EL (cell line): ENCODE measurements around the gene GRM4.

ENCODE experiments used
- DNase-seq: peaks from one replicate; pipeline ENCODE4 v3.0.0-alpha.2; 2016

Gene GRM4

GRCh38 chr6:34104628-34105027 lies 41.3 kb downstream of the GRM4 start:
- DNase-seq: no peak

GRCh38 chr6:34104186-34104585 lies 41.7 kb downstream of the GRM4 start:
- no peak for DNase-seq

GRCh38 chr6:34103321-34103720 lies 42.6 kb downstream of the GRM4 start:
- no peak for DNase-seq

DNA sequence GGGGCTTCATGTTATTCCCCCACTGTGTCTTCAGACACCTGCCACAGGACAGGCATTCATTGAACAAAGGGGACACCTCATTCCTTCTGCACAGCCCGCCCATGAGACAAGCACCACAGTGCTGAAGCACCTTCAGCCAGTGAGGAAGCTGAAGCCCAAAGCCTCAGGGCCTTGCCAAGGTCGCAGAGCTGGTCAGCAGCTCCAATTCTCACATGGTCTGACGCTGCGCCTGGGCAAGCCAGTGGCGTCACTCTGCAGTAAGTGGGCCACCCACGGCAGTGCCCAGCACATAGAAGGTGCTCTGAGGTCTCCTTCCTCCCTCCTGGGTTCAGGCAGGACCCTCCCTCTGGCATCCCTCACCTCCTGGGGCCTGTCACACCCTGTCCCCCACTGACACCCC lies 43.2 kb downstream of the GRM4 start:
- no peak for DNase-seq

- no peak for DNase-seq
Observed at GRCh38 chr6:34102099-34102656, 43.7 kb downstream of the GRM4 start.

- no peak for DNase-seq
Observed at GRCh38 chr6:34100788-34101187, 45.1 kb downstream of the GRM4 start.

GRCh38 chr6:34099878-34100277 lies 46.0 kb downstream of the GRM4 start:
- DNase-seq: no peak

GRCh38 chr6:34098045-34098936 lies 47.6 kb downstream of the GRM4 start:
- no peak for DNase-seq

DNA sequence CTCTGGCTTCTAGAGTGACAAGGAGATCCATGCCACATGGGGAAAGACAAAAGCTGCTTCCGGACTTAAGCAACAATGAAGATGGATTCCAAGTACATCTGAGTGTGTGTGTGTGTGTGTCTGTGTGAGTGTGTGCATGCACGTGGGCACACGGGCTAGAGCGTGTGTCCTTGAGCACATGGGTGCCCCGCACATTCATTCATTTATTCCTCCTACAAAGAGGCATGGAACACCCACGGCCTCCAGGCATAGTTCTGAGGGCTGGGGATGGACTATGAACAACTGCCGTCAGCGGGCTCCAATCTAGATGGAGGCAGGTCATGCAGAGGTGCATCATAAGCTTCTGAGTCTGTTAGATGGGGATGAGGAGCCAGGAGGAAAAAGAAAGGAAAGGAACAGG lies 49.1 kb downstream of the GRM4 start:
- DNase-seq: no peak

DNA sequence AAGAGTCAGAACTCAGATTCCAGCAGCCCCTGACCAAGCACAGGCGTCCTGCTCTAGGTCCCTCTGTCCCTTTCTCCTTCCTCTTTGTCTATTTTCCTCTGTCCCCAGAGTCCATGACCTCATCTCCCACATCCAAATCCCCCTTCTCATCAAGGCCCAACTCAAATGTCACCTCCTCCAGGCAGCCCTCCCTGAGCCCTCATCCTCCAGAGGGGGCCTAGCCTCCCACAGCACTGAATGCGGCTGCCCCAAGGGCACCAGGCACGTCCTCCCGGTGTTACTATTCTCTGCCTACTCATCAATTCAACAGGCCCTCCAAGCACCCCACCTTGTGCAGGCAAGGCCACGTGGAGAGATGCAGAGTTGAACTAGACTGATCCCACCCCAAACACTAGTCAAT lies 49.7 kb downstream of the GRM4 start:
- DNase-seq: no peak

DNA sequence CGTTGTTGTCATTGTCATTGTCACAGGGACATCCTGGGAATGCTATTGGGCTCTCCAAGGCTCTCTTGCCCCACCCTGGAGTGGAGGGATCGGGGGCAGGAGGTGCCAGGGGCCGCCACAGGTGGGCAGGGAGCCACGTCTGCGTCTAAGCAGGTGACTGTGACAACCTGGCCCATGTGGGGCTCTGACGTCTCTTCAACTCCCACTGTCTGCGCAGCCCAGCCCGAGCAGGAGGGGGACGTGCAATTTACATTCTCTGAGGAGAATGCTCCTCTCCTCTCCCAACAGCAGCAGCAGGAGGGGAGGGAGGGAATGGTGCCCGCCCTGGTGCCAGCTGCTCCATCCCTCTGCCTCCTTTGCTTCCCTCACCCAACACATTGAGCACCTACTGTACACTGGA lies 50.1 kb downstream of the GRM4 start:
- no peak for DNase-seq

- no peak for DNase-seq
Observed at GRCh38 chr6:34095136-34095505, 50.8 kb downstream of the GRM4 start.

DNA sequence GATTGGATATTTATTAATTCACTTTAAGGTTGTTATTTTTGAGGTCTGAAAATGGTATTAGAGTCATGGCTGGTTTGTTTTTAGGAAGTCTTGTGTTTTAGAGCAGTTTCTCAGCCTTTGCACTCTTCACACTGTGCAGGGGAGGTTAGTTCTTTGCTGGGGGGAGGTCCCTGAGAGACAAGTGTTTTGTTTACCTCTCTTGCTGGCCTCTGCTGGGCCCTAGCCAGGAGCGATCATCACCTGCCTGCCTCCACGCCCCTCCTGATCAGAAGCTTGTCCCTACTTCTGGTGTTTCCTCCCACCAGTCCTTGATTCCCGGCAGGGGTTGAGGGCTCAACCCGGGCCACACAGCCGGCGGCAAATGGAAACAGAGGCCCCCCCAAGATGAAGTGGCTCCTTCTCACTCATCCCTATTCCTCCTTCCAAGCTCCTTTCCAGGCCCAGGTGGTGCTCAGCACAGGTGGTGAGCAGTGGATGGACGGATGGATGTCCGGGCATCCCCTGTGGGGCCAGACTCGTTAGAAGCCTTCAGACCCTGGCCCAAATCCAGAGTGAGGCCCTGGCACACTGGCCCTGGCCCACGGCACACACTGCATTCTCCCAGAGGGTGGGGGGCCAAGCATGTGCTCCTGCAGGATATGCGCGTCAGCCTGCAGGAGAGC lies 51.3 kb downstream of the GRM4 start:
- no peak for DNase-seq

DNA sequence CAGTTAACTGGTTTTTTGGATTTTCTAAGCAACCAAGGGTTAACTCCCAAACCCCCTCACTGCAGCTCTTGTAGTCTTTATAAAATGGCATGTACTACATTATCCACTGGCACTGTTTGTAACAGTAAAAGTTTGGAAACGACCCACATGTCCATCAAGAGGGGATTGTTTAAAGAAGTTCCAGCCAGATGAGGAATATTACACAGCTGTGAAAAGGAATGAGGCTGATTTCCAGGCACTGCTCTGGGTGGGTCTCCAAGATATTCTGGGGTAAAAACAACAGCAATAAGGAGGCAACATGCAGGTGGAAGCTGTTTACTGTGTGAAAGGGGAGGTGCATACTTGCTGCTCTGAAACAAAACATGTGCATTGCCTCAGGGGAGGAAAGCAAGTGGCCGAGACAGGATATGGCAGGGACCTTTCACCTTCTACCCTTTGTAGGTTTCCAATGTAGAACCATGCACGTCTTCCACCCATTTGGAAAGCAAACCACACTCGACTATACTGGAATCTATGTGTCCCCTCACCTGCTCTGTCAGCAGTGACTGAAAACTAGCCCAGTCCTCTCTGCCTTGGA lies 51.9 kb downstream of the GRM4 start:
- DNase-seq: no peak

GRCh38 chr6:34093206-34093605 lies 52.7 kb downstream of the GRM4 start:
- no peak for DNase-seq

DNA sequence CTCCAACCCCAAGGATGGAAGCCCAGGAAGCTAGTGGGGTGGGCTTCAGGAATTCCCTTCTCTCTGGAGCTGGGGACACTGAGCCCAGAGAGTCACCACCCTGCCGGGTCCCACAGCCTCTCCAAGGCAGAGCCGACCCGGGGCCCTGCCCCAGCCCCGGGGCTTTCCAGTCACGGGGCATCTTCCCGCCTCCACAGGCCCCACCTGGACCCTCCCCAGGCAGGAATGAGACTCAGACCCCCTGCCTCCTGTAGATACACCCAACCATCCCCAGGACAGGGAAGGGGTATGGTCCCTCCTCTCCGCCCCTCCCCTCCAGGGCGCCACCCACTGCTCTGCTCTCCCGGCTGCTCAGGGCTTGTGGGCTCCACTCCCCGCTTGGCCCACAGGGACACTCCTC lies 53.3 kb downstream of the GRM4 start:
- no peak for DNase-seq

DNA sequence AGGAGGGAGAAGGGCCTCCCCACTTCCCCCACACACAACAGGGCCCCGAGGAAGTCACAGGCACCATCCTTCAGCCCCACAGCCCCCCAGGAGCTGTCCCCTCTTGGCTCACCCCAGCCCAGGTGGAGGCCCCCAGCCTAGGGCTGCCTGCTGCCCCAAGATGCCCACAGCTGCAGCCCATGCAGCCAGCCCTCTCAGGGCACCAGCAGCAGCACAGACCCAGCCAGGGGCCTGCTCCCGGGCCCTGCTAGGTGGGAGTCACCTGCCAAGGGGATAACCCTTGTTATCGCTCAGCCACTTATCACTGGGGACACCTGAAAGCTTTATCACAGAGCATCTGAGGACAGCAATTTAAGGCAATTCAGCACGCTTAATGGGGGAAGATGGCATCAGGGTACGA lies 55.0 kb downstream of the GRM4 start:
- no peak for DNase-seq

GRCh38 chr6:34090529-34090928 lies 55.4 kb downstream of the GRM4 start:
- no peak for DNase-seq

- DNase-seq: no peak
Observed at GRCh38 chr6:34086558-34086957, 59.3 kb downstream of the GRM4 start.

- DNase-seq: no peak
Observed at GRCh38 chr6:34085453-34086170, 60.3 kb downstream of the GRM4 start.

GRCh38 chr6:34084591-34085290 lies 61.1 kb downstream of the GRM4 start:
- DNase-seq: no peak

- no peak for DNase-seq
Observed at GRCh38 chr6:34082864-34083626, 62.8 kb downstream of the GRM4 start.
